ENCODE results near the gene WDR87.
A peak's percentile ranks its signal among the peaks of the same experiment; 100 is the strongest.

The WDR87 gene

DNA sequence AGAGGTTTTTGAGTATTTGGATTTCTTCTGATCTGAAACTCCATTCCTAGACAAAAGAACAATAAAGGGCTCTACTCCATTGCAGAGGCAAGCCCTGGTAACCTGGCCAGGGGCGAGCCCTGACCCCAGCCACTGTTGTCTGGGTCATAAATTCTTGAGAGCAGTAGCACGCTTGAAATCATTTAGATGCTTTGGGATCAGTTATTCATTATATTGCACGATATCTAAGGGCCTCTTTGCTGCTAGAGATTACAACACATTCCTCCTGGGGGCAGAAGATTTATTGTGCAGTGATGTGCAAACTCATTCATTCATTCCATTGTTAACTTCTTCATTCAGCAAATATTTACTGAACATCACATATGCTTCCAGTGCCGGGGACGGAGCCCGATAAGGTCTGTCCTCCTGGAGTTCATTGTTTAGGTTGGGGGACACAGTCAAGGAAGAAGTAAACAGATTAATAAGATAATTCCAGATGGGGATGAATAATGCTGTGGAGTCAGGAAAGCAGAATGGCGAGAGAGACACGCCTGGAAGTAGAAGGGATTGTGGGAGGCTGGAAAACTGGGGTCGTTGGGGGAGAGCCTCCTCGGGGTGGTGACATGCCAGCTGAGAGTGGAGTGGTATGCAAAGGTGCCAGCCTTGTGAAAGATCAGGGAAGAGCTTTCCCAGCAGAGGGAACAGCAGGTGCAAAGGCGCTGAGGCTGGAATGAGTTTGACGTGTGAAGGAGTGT is 35.6 kb upstream of the WDR87 start:
- in situ Hi-C loops (cut with HindIII; ENCODE audit: low pct_unique_long_range_greater_than_20kb, low sequenced_read_pairs), result no loop called here

DNA sequence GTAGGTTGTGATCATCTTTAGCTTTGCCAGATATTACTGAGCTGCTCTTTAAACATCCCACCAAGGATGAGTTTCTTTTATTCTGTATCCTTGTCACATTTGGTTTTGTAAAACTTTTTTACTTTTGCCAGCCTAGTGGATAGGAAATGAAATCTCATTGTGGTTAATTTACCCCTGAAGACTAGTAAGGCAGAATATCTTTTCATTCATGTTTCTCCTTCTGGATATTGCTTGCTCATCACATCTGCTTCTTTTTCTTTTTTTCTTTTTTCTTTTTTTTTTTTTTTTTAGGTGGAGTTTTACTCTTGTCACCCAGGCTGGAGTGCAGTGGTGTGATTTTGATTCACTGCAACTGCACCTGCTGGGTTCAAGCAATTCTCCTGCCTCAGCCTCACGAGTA is 32.0 kb upstream of the WDR87 start:
- DNase-seq (ENCODE audit: low read depth in 1 of 2, low spot score in 1 of 2), result no peak
- in situ Hi-C loops (cut with HindIII; ENCODE audit: low pct_unique_long_range_greater_than_20kb, low sequenced_read_pairs), result no loop called here
- no peak for TF ChIP-seq JUND (IDR thresholded peaks at IDR 0.05; ENCODE audit: low read depth)

More for the DNA sequence above, 35.6 kb upstream of the WDR87 start:
- peak in 1 of 2 experiments; percentile 62 for DNase-seq (ENCODE audit: low read depth in 1 of 2, low spot score in 1 of 2)
- TF ChIP-seq JUND (IDR thresholded peaks at IDR 0.05; ENCODE audit: low read depth), result no peak

DNA sequence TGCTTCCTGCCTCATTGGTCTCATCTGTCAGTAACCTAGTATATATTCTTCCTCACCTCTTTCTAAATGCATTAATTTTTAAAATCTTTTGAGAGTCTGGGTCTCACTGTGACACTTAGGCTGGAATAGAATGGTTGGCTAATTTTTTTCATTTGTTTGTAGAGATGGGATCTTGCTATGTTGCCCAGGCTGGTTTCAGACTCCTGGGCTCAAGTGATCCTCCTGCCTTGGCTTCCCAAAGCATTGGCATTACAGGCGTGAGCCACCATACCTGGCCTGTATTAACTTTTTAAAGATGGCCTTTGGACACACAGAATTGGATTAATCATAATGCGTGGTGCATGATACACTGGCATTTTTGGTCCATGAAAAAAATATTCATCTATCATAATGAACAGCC is 30.5 kb upstream of the WDR87 start:
- TF ChIP-seq JUND (IDR thresholded peaks at IDR 0.05; ENCODE audit: low read depth), result no peak
- in situ Hi-C loops (cut with HindIII; ENCODE audit: low pct_unique_long_range_greater_than_20kb, low sequenced_read_pairs), result no loop called here
- no peak for DNase-seq (ENCODE audit: low read depth in 1 of 2, low spot score in 1 of 2)

DNA sequence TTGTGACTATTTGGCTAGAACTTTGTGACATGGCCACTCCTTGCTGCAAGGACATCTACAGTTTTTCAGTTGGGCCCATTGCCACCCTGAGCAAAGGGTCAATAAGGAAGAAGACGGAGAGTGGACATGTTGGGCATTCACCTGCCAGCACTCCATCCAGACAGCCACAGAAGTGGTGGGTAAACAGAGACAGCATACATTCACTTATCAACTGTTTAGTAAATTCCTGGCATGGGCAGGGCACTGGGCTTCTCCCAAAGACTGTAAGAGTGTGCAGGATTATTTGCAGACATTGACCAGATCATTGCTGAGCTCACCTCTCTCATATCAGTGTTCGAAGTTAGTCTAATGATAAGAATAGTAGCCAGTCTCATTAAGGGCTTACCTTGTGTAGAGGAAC is 29.8 kb upstream of the WDR87 start:
- in situ Hi-C loops (cut with HindIII; ENCODE audit: low pct_unique_long_range_greater_than_20kb, low sequenced_read_pairs), result no loop called here
- DNase-seq (ENCODE audit: low read depth in 1 of 2, low spot score in 1 of 2), result no peak
- no peak for TF ChIP-seq JUND (IDR thresholded peaks at IDR 0.05; ENCODE audit: low read depth)

DNA sequence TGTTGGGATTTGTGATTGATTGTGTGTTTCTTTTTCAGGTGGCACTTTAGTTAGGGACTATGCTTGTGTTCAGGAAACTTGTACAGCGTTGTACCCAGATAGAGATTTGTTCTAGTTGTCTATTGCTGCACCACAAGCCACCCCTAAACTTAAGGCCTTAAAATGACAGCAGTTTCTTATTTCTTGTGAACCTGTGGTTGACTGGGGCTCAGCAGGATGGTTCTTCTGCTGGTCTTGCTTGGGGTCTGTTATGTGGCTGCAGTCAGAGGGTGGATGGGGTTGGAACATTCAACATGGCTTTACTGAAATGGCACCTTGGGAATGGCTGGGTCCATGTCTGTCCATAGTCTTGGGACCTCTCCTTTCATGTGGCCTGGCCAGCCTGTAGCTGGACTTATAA is 28.9 kb upstream of the WDR87 start:
- TF ChIP-seq JUND (IDR thresholded peaks at IDR 0.05; ENCODE audit: low read depth), result no peak
- in situ Hi-C loops (cut with HindIII; ENCODE audit: low pct_unique_long_range_greater_than_20kb, low sequenced_read_pairs), result no loop called here
- DNase-seq (ENCODE audit: low read depth in 1 of 2, low spot score in 1 of 2), result no peak

DNA sequence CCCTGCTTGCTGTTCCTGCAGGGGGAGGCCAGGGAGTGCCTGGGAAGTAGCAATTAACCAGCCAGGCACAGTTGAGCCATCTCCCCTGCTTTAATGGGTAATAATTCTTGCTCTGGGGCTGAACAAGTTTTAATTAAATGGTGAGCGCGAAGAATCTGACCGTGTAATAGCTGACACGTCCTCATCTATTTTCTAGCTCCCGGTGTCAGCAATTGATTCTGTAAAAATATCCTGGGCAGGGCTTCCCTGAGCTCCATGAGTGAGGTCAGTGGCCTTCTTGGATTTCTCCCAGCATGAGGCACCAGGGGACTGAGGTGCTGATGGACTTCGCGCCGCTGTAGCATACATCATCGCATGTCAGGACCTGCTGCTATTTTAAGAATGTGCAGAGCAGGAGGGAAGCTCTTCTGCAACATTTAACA is 27.6 kb upstream of the WDR87 start:
- in situ Hi-C loops (cut with HindIII; ENCODE audit: low pct_unique_long_range_greater_than_20kb, low sequenced_read_pairs), result no loop called here
- peak in 1 of 2 experiments; percentile 27 for DNase-seq (ENCODE audit: low read depth in 1 of 2, low spot score in 1 of 2)
- TF ChIP-seq JUND (IDR thresholded peaks at IDR 0.05; ENCODE audit: low read depth), result no peak

DNA sequence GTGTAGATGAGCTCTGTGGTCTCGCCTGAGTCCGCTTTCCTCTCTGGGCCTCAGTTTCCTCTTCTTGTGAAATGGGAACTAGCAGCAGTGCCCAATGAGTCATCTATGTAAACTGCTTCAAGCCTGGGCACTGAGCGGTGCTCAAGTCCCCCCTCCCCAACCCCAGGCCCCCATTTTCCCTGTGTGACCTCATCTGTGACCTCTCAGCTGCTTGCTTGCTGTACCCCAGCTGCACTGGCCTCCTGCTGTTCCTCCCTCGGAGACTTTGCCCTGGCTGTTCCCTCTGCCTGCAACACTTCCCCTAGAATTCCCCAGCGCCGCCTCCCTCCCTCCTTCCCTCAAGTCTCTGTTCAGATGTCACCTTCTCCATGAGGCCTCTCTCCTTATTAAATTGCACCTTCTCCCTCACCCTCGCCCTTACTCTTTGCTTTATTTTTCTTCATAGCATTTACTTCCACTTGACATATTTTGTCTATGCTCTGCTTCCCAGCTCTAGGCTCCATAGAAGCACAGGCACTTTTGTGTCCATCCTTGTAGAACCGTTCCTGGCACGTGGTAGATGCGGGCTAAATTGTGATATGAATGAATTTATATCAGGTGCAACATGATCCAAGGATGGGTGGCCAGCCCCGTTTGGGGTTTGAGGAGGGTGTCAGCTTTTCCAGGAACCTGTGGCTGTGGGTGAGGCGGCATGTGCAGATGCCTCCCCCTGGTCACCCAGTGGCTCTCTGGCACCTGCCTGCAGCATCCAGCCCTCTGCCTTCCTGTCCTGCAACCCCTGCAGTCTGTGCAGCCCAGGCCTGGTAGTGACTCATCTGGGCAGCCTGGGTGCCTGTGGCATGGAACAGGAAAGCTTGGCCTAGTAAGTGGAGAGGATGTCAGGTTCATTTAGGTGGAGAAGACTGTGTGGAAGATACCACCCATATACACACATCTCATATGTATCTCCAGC is 26.9 kb upstream of the WDR87 start:
- TF ChIP-seq JUND (IDR thresholded peaks at IDR 0.05; ENCODE audit: low read depth), result no peak
- peak in 1 of 2 experiments; percentile 25 for DNase-seq (ENCODE audit: low read depth in 1 of 2, low spot score in 1 of 2)
- in situ Hi-C loops (cut with HindIII; ENCODE audit: low pct_unique_long_range_greater_than_20kb, low sequenced_read_pairs), result no loop called here

DNA sequence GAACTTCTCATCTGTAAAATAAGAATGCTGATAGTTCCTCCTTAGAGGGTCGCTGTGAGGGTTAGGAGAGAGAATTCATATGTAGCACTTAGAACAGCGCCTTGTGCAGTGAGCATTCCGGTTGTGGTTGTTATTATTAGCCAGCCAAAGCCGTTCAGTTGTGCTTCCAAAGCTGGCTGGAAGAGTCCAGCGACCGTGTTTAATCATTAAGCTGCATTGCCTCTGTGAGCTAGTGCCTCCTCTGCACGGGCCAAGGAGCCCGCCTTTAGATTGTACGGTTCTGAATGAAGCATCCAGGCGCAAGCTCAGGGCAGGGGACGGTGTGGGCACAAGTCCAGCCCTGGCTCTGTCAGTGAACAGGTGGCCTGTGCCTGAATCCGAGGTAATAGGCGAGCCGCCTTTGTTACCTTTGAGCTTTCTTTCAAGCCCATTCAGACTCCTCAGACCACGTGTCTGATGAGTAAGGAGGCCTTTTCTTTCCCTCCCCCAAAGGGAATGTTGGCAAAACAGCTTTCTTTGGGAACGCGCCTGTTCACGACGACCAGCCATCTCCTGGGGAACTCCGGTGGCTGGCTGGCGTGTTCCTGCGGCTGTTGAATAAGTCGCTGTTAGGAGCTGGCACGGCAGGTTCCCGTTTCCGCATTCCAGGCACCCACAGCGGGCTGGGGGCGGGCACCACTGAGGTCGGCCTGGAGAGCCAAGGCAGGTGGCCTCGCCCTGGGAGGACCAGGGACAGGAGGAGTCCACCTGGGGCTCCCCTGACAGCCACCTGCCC is 25.7 kb upstream of the WDR87 start:
- in situ Hi-C loops (cut with HindIII; ENCODE audit: low pct_unique_long_range_greater_than_20kb, low sequenced_read_pairs), result no loop called here
- peak; percentile 60 to 95 for DNase-seq (ENCODE audit: low read depth in 1 of 2, low spot score in 1 of 2)
- peak; percentile 40; the same call in 1 of the 2 replicates for TF ChIP-seq JUND (IDR thresholded peaks at IDR 0.05; ENCODE audit: low read depth)

DNA sequence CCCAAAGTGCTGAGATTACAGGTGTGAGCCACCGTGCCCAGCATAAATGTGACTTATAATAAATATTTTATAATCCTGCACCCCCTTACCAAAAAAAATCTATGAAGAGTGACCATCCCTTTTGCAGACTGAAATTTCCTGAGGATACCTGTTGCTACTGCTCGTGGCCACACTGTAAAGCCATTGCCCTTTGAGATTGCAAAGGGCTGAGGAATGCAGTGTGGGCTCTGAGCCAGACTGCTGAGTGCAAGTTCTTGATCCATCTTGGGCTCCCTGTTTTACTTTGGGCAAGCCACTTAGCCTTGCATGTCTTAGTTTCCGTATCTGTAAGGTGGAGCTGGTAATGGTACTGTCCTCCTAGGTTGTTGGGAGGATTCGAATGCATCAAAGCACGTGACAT is 24.0 kb upstream of the WDR87 start:
- in situ Hi-C loops (cut with HindIII; ENCODE audit: low pct_unique_long_range_greater_than_20kb, low sequenced_read_pairs), result no loop called here
- TF ChIP-seq JUND (IDR thresholded peaks at IDR 0.05; ENCODE audit: low read depth), result no peak
- peak in 1 of 2 experiments; percentile 30 for DNase-seq (ENCODE audit: low read depth in 1 of 2, low spot score in 1 of 2)

DNA sequence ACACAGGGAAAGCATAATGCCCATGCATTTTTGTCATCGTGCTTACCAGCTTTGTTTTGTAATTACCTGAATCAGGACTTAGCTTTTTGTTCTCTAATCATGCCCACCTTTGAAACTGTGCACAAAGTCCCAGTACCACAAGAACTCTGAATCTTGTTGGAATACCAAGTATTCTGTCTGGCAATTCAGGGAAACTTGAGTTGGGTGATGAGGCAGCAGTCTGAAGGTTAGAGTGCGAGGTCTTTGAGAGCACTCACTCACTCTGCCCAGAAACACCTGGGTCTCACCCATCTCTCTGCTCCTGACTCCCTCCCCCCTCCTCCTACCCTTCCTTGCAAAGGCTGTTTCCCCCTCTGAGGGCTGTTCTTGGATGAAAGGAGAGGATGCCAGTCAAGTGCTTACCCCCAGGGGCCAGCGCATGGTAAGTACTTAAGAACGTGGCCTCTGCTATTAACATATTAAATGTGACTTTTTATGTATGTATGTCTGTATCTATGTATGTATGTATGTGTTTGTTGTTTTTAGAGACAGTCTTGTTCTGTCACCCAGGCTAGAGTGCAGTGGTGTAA is 23.0 kb upstream of the WDR87 start:
- no peak for TF ChIP-seq JUND (IDR thresholded peaks at IDR 0.05; ENCODE audit: low read depth)
- DNase-seq (ENCODE audit: low read depth in 1 of 2, low spot score in 1 of 2), result no peak
- in situ Hi-C loops (cut with HindIII; ENCODE audit: low pct_unique_long_range_greater_than_20kb, low sequenced_read_pairs), result no loop called here

DNA sequence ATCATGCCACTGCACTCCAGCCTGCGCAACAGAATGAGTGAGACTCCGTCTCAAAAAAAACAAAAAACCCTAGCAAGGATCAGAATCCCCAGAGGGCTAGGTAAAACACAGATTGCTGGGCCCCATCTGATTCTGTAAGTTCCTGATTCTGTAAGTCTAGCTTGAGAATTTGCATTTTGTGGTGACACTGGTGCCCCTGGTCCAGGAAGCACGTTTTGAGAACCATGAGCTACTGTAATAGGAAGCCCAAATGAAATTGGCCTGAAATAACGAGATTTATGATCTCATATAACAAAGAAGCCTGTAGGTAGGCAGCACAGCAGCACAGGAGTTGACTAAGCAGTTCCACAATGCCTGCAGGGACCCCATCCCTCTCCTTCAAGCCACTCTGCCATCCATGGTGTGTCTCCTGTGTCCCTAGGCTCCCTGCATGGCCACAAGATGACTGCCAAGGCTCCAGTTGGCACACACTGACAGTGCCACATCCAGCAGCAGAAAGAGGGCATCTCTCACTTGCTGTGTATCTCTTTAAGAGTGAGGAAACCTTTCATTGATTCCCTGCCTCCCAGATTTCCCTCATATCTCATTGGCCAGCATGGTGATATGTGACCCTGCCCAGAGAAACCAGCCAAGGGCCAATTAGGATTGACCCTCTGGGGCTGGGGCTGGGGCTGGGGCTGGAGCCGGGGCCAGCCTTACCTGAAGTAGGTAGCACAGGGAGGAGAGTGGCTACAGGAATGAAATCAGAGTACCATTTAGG is 22.3 kb upstream of the WDR87 start:
- DNase-seq (ENCODE audit: low read depth in 1 of 2, low spot score in 1 of 2), result no peak
- TF ChIP-seq JUND (IDR thresholded peaks at IDR 0.05; ENCODE audit: low read depth), result no peak

More for the DNA sequence above, 22.3 kb upstream of the WDR87 start:
- in situ Hi-C loops (cut with HindIII; ENCODE audit: low pct_unique_long_range_greater_than_20kb, low sequenced_read_pairs), result no loop called here

Data from T47D (cell line).